Gastroesophageal sphincter (tissue), 3 donors: ENCODE data around the gene ARNT2.

Experiments used
- CTCF ChIP-seq, 4 experiments: fragments of 200-600 bp in 2 of 4; fragments of 450-650 bp in 2 of 4; sonication (generic) in 1 of 4; IDR thresholded peaks; one replicate each; pipeline ENCODE4 v1.5.1; 2017 to 2019; ENCODE audit warnings: antibody characterized with exemption in 4 of 4, mild to moderate bottlenecking in 2 of 4, moderate library complexity in 2 of 4
- EP300 ChIP-seq: sonication (generic); formaldehyde crosslinking; IDR thresholded peaks from one replicate; pipeline ENCODE4 v1.6.1; 2017; ENCODE audit warnings: antibody characterized with exemption, mild to moderate bottlenecking
- POLR2A ChIP-seq, 2 donors: fragments of 450-650 bp; IDR thresholded peaks; one replicate each; pipeline ENCODE4 v1.6.1; 2017; ENCODE audit warnings: antibody characterized with exemption in 2 of 2, mild to moderate bottlenecking in 2 of 2, moderate library complexity in 1 of 2
- POLR2AphosphoS5 ChIP-seq: sonication (generic); formaldehyde crosslinking; IDR thresholded peaks from one replicate; pipeline ENCODE4 v1.6.1; 2017; ENCODE audit warnings: antibody characterized with exemption

GRCh38 chr15:80455051-80455648 is 51.0 kb downstream of the ARNT2 start:
- TF ChIP-seq POLR2A (IDR thresholded peaks at IDR 0.05) = no peak
- no peak for TF ChIP-seq CTCF (IDR thresholded peaks at IDR 0.05)
- TF ChIP-seq EP300 = no peak
- no peak for TF ChIP-seq POLR2AphosphoS5
